Stimulated activated CD4-positive, alpha-beta T cell treated with anti-CD3 and anti-CD28 coated beads, TNF-alpha, amount 100 ng/mL, for 4 hours (primary cell): ENCODE measurements around the gene NELL1.

Experiments
- DNase-seq, 3 experiments: peaks; one replicate each; pipeline ENCODE4 v3.0.0-alpha.2; 2020; ENCODE audit warnings: low read depth in 3 of 3

Gene NELL1

DNA sequence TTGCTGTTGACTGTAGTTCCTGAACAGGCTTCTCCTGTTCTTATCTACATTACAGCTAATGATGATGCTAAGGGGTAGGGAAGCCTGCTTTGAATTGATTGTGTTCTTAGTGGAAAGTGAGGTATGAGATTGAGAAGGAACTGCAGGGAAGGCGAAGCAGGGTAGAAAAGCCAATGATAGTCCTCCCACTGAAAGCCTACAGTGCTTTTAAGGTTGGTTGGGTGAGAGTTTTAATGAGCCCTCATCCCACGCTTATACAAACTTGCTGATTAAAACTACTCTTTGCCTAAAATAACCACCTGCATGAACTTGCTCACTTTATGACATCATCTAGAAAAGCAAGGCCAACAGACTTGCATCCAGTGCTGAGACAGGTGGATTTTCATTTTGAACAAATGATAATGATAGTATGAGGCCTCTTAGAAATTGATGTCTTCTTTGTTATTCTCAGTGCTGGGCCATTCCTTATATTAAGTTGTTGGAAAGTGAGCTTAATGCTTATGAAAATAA lies 891.1 kb downstream of the NELL1 start:
- DNase-seq = no peak

DNA sequence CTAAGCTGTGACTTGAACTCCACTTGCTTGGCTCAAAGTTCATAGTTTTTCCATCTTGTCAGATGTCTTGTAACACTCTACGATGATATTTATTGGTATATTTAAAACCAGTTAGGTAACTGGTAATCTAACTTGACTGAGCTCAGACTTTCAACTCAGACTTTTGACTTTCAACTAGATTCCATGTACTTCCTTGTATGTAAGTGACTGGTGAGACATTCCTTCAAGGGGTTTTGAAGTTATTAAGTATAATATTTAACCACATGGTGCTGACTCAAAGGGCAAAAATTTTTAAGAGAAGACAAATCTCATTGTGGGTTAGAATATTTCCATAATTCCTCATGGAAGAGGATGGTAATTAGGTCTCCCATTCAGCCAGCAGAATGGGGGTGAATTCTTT lies 892.2 kb downstream of the NELL1 start:
- no peak for DNase-seq

DNA sequence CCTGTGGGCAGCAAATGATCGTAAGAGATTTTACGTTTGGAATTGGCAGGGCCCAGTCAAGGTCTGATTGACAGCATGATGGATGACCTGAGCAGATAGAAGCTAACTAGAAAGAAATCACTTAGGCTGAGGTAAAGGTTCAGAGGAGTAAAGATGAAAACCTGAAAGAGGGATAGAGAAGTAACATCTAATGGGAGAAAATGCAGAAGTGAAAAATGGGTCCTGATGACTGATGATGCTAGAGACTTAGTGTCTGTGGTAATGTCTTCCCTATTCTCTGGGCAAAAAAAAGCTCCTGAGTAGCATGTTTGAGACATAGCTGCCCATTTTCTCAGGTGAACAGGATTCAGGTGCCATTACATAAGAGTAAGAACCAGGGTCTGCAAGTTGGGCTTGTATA lies 894.7 kb downstream of the NELL1 start:
- DNase-seq = no peak

DNA sequence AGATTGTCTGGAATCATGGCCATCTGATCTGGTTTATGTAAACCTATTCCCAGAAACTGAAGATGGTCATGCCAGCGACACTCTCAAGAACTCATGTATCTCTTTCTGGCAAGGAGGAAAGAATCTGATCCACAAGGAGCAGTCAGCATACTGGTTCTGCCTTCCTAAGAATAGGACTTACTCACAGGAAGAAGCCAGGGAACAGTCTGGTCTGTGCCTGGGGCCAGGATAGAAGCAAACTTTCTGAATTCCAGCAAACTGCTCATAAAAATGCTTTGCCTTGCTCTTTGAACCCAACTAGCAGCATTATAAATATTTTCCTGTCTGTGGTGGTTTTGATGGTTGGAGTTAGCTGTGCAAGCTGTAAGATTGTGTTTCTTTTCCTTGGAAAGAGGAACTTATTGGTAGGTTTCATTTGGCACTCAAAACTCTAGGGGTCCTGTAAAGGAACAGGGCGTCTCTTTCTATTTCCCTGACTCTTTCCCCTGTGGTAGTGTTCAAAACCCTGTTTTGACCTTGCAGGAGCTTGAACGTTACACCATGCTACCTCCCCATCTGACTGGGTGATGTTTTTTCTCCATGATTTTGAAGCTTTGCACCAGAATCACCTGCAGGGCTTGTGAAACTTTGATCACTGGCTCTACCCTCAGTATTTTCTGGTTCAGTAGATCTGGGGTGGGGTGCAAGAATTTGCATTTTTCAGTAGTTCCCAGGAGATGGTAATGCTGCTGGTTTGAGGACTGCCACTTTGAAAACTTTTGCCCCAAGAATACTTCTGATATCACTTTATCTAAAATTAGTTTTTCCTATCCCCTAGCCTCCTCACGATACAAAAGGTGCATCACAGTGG lies 895.7 kb downstream of the NELL1 start:
- DNase-seq = no peak

DNA sequence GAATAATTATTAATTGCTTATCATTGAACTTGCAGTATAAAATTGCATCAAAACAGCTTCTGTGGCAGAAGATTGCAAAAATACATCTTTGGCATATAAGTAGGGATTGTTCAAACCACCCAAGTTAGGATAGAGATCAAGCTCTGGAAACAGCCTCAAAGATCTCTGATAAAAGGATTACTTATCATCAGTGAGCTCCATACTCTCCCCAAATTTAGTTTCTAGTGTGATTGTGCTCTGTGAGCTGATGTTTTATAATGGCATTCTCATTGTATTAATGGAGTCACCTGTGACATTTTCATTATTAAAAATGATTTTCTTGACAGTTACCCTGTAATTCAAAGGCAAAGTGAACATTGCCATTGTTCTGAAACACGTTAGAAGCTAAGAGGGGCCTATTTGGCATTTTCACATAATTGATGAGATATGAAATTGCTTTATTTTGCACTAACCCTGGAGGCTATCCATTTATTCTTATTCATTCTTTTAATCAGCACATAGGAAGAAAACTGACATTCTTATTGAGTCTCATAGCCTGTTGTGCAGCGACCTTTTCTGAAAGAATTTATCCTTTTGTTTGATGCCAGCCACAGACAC lies 897.2 kb downstream of the NELL1 start:
- DNase-seq = no peak

DNA sequence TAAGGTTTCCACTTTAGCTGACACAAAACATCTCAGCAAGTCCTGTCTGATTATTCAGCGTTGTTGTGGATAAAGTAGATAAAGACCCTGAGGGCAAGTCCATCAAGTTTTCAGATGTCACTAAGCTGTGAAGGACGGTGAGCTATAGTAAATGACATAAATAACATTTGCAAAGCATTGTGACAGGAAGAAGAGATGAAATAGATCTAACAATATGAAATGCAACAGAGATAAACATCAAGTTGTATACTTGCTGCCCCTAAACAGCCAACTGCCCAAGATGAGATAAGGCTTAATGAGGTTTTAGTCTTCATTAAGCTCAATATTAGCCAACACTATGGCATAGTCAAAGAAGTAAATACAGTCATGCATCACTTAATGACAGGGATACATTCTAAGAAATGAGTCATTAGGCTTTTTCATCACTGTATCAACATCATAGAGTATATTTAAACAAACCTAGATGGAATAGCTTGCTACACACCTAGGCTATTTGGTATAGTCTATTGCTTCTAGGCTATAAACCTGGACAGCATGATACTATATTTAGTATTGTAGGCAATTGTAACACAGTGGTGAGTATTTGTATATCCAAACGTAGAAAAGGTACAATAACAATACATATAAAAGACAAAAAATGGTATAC lies 898.4 kb downstream of the NELL1 start:
- no peak for DNase-seq

DNA sequence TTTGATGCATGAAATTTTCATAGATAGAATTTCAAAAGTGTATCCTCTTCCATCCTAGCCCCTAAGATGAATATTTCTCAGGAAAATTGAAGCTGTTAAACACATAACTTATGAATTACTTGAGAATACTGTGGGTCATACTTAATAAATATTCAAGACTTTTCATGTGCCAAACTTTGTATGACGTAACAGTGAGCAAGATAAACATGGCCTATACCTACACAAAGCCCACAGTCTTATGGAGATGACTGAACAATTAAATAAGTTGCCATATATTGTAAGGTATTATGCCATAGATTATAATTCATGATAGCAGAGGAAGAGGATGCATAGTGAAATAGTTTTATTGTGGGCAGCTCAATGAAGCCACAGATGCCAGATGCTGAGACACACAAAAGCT lies 902.8 kb downstream of the NELL1 start:
- DNase-seq = no peak

DNA sequence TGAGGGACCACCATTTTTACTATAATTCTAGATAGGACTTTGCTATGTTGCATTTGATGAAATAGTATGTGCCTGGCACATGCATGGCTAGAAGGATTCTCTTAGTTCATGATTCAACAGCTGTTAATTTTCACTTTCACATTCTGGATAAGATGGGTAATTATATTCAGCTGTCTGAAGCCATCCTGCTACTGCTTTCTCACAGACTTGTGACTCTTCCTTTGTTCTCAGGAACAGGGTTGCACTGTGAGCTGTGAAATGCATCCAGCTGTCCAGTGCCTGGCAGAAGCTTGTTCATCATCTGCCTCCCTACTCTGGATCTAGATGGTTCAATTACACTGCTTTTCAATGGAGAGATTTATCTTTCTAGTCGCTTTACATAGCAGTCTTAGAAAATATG lies 913.4 kb downstream of the NELL1 start:
- DNase-seq = no peak

DNA sequence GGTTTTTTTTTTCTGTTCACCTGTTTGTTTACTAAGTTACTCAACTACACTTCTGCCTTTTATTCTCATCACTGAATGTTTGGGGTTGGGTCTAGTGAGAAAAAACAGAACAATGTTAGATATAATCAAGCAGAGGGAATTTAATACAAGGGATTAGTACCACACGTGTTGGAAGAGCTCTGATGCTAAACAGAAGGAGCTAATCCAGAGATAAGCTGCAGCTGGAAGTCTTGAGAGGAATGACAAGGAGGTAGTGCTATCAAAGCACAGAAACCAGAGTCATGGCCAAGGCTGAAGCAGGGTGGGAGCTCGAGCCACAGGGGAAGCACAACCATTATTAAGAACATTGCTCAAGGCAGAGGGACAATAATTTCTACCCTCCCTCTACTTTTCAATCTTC lies 919.4 kb downstream of the NELL1 start:
- DNase-seq = no peak

DNA sequence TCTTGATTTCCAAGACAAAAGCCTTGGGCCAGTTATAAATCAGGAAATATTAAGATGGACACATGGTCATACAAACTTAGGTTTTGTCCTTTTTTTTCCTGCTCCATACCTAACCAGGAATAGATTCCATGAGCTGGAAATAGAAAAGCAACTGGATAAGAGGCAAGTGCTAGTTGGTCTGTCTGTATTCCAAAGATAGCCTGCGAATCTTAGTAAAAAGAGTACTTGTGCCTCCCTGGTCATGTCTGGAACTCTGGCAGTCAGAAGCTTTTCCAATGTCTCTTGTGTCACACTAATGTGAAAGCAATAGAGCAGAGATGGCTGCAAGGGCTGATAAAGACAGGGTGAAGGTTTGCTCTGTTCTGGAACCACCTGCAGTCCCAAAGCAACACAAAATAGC lies 933.3 kb downstream of the NELL1 start:
- DNase-seq = no peak

DNA sequence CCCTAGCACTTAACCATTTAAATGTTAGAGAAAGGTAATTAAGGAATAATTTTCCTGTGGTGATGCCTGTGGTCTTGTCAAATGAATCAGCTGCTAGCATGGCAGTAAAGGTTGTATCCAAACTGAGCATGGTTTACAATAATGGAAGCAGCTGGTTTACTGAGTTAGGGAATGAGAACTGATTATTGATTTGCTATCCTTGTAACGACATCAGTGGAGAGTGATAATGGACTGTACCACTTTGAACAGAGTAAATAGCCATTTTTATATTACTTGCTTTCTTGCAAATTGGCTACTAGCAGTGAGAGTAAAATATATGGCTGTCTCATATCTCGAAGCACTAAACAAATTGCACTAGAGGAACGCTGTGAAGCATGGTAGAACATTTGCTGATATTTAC lies 934.5 kb downstream of the NELL1 start:
- DNase-seq = no peak

DNA sequence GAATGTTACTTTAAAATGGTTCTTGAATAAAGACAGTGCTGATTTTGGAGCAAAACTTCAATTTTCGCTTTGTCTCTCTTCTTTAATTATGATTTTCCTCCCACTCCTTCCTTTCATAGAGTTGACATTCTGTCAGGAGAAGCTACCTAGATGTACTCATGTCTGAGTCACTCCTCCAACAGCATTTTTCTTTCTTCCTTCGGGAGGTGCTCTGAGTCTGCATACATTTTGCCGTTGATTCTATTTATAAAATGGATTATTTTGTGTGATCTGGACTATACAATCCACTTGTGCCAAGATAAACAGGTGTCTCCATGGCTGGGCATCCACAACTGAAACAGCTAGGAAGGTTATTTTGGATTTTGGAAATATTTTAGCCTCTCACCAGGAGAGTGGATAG lies 935.2 kb downstream of the NELL1 start:
- DNase-seq = no peak

DNA sequence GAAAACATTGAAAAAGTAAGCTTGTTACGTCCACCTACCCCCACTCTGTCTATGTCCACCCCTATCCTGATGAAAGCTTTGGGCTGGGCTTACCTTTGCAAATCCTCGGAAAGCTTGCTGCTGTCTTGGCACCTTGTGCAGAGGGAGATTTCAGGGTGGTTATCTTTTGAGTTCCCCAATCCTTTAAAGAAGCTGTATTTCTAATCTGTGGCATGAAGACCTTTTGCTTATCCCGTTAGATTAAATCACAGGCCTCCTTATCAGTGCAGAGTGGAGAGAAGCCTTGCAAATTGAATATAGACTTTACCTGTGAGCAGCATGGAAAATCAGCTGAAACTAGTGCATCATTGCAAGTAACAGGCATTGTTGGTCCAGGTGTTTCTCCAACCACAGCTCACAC lies 942.9 kb downstream of the NELL1 start:
- DNase-seq = no peak

DNA sequence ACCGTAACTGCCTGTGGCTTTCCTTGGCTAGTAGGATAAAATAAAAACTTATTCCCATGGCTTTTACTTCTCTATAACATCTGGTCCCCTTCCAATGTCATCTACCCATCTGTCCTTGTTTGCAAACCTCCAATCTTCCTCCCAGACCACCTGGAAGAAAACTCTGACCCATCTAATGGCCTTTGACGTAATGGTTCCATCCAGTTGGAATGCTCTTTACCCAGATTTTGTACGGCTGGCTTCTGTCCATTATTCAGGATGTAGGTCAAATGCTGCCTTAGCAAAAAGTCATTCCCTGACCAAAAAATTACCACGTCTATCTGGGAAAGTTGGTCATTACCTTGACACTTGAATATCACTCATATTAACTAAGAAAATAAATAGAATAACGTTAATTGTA lies 945.6 kb downstream of the NELL1 start:
- no peak for DNase-seq

DNA sequence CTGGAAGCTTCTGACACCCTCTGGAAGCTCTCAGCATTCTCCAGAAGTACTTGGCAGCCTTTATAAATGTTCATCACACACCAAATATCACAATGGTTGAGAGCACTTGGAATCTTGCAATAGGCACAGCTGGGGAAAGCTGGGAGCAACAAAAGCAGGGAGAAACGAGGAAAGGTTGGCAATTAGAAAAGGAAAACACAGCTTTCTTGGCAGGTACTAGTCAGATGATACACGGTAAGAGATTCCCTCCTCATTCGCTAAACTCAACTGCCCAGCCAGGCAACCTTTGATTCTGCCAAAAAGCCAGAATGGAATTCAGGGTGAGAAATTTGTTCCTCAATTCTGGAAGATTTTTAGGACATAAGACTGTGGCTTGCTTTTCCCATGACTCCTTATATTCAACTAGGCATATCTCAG lies 946.6 kb downstream of the NELL1 start:
- no peak for DNase-seq

DNA sequence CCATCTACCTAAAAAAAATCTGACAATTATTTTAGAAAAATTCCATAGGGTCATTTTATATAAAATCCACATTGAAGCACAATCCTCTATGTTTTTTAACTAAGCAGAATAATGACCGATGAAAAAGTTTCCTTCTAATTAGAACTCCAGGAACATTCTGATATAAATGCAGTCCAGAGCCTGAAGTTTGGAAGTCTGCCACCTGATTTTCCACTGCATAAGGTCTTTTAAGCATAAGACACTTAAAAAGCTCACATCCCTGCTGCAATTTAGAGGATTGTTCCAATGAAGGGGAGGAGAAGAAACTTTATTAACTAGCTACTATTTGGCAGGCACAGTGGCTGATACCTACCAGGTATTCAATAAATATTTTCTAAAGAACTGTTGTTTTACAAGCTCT lies 953.2 kb downstream of the NELL1 start:
- DNase-seq = no peak

DNA sequence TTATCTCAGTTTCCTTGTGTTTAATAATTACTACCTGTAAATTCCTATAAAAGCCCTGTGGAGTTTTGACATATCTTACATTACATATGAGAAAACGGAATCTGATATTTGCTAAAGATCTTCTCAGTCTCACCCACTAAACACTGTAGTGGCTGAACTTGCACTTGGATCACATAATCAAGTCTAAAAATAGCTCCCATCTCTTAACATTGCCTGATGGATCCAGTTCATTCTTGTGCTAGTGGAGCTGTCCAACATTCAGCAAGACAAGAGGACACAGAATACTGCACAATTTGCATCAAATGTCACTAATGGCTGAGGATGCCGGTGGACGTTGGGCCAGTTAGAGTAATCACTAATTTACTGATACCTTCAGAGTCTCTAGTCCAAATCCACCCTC lies 953.6 kb downstream of the NELL1 start:
- no peak for DNase-seq
